ENCODE data around the gene TOB1. TPM values are rescaled to one million over a fixed set of nuclear protein-coding genes. Genes with fewer than 3 reads are reported as not detected.

The TOB1 gene
- total RNA-seq, 4 donors from 2014 or later, result 151 to 255 (median 174) TPM

DNA sequence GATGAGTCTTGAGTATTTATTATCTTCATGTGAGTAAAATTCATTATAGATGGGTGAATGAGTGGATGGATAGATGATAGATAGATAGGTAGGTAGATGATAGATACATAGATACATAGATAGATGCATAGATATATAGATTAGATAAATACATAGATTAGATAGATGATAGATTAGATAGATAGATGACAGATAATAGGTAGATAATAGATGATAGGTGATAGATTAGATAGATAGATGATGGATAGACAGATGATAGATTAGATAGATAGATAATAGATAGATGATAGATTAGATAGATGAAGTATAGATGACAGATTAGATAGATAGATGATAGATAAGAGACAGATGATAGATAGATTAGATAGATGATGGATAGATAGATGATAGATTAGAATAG, 52.6 kb downstream of the TOB1 start:
- Histone ChIP-seq H3K36me3 (no peaks in the 10 kb centered on the region), H3K27me3 (no peaks in the 10 kb centered on the region), H3K9me3 (no peaks in the 10 kb centered on the region), H3K4me3 (no peak overlapping the region), H3K27ac (no peak overlapping the region), H3K4me1 (peaks cover 15% of the 10 kb centered on the region)
- TF ChIP-seq POLR2A (IDR thresholded peaks at IDR 0.05), result no peak
- no peak for TF ChIP-seq EP300 (IDR thresholded peaks at IDR 0.05)
- no peak for DNase-seq (ENCODE audit: low spot score in 2 of 2)

Other genes with a start within 250 kb of the TOB1 start
- gene ABCC3, start 231.5 kb downstream of the TOB1 start, total RNA-seq, result 100 to 1,000 TPM in 1 of 4 donors, 10 to 100 TPM in 3; 31.7 to 113 (median 36.2) TPM
- gene ANKRD40, start 158.4 kb downstream of the TOB1 start, total RNA-seq, result 10 to 100 TPM; 21.4 to 33.8 (median 26.6) TPM
- 100 to 1,000 TPM in 1 of 4 donors, 10 to 100 TPM in 3; 31.5 to 267 (median 42.6) TPM for gene LUC7L3, start 146.8 kb downstream of the TOB1 start, total RNA-seq
- not detected for gene ANKRD40CL, start 98.8 kb downstream of the TOB1 start, total RNA-seq
- gene WFIKKN2, start 30.8 kb downstream of the TOB1 start, total RNA-seq, result under 1 TPM; 0.36 to 0.93 (median 0.65) TPM